HepG2 (cell line): Measurements from ENCODE around the gene HELZ2. TPM values are rescaled to one million over a fixed set of nuclear protein-coding genes. Genes with fewer than 3 reads are reported as not detected.

Source experiments
- CHCHD3 ChIP-seq: sonication (generic); formaldehyde crosslinking; IDR thresholded peaks from 2 replicates; pipeline ENCODE4 v1.8.0; 2022; ENCODE audit warnings: mild to moderate bottlenecking, missing genetic modification reagents, moderate library complexity
- CSRNP1 ChIP-seq: sonication (generic); formaldehyde crosslinking; IDR thresholded peaks from 2 replicates; pipeline ENCODE4 v1.8.1; 2023; ENCODE audit warnings: mild to moderate bottlenecking, missing genetic modification reagents
- KMT2A ChIP-seq: sonication (generic); formaldehyde crosslinking; IDR thresholded peaks from 2 replicates; pipeline ENCODE4 v1.4.0; 2020; ENCODE audit warnings: missing genetic modification reagents
- MTF1 ChIP-seq: sonication (generic); formaldehyde crosslinking; IDR thresholded peaks from 2 replicates; pipeline ENCODE4 v1.5.0; 2020; ENCODE audit warnings: missing genetic modification reagents
- NKX3-1 ChIP-seq: sonication (generic); formaldehyde crosslinking; IDR thresholded peaks from 2 replicates; pipeline ENCODE4 v1.5.0; 2020; ENCODE audit warnings: missing genetic modification reagents
- PHF8 ChIP-seq: sonication (generic); formaldehyde crosslinking; IDR thresholded peaks from 2 replicates; pipeline ENCODE4 v1.5.0; 2020; ENCODE audit warnings: missing genetic modification reagents
- TSC22D2 ChIP-seq: sonication (generic); formaldehyde crosslinking; IDR thresholded peaks from 2 replicates; pipeline ENCODE4 v1.5.1; 2020; ENCODE audit warnings: missing genetic modification reagents, mild to moderate bottlenecking, borderline replicate concordance
- ZNF275 ChIP-seq: sonication (generic); formaldehyde crosslinking; IDR thresholded peaks from 2 replicates; pipeline ENCODE4 v1.8.0; 2022; ENCODE audit warnings: missing genetic modification reagents, mild to moderate bottlenecking, inconsistent platforms, borderline replicate concordance
- ZNF501 ChIP-seq: sonication (generic); formaldehyde crosslinking; IDR thresholded peaks from 2 replicates; pipeline ENCODE4 v1.5.1; 2020; ENCODE audit warnings: mild to moderate bottlenecking, moderate library complexity, missing genetic modification reagents
- ZNF558 ChIP-seq: sonication (generic); formaldehyde crosslinking; IDR thresholded peaks from 2 replicates; pipeline ENCODE4 v1.9.0; 2022; ENCODE audit warnings: mild to moderate bottlenecking, missing genetic modification reagents, borderline replicate concordance
- polyA plus RNA-seq, 8 experiments: library from polyadenylated mRNA; depleted of rRNA in 3 of 8; stranded (reverse) in 7 of 8; unstranded in 1 of 8; fragments of >200 nt; fragmentation: Illumina TruSeq in 4 of 8; extraction: Trizol in 4 of 8; gene quantifications; 2 replicates each; pipeline versions ENCODE4 v1.2.1 to v1.2.3, GENCODE V29; 2011 to 2016; ENCODE audit warnings: low read depth in 4 of 8, missing spikeins in 1 of 8, mixed read lengths in 1 of 8; ENCODE audit not compliant: insufficient read depth in 1 of 8
- total RNA-seq, 5 experiments: library from RNA; depleted of rRNA; stranded (reverse); fragments of >200 nt; fragmentation: Illumina TruSeq; extraction: Trizol; gene quantifications; 2 replicates each; pipeline ENCODE4 v1.2.3, GENCODE V29; 2016; ENCODE audit warnings: low read depth in 1 of 5
- TF ChIP-seq, protein P1 (sequence below), 2 experiments: sonication (generic) in 1 of 2; formaldehyde crosslinking in 1 of 2; IDR thresholded peaks; 2 replicates each; pipeline versions ENCODE4 v1.6.1 to v1.9.0; 2014 to 2022; ENCODE audit warnings: antibody characterized with exemption in 1 of 2, borderline replicate concordance in 1 of 2, inconsistent platforms in 1 of 2, low read depth in 1 of 2, missing genetic modification reagents in 1 of 2
- TF ChIP-seq, protein P2 (sequence below): sonication (generic); formaldehyde crosslinking; conservative IDR thresholded peaks from 2 replicates; pipeline ENCODE4 v1.4.0; 2020; ENCODE audit warnings: missing genetic modification reagents
- TF ChIP-seq, protein P3 (sequence below): IDR thresholded peaks from 2 replicates; pipeline ENCODE4 v1.4.0; 2020; ENCODE audit warnings: mild to moderate bottlenecking, missing genetic modification reagents

Gene HELZ2
- total and polyA plus RNA-seq, 2 of the 13 experiments (the other 11 are each of a cell fraction or from before 2014, with no cell fraction given), result 9.6 to 10.1 TPM

DNA sequence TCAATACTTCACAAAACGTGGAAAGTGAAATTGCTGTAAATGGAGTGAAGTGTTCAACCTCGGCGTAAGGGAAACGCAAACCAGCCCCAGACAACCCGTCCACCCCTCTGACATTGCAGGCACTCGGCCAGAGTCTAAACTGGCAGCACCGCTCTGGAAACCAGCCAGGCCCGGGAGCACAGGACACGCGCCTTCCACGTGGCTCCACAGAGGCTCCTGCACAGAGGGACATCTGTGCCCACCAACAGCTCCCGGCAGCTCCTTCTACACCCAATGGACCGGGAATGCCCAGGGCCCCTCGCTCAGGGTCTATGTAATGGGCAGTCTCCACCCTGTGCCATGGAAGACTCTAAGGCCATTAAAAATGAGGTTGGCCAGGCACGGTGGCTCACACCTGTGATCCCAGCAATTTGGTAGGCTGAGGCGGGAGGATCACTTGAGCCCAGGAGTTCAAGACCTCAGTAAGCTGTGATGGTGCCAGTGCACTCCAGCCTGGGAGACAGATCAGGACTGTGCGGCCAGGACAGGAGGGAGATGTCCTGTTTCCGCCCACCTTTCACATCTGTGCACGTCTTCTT lies 3.4 kb upstream of the HELZ2 start (continued):
- TF ChIP-seq, protein P1, sequence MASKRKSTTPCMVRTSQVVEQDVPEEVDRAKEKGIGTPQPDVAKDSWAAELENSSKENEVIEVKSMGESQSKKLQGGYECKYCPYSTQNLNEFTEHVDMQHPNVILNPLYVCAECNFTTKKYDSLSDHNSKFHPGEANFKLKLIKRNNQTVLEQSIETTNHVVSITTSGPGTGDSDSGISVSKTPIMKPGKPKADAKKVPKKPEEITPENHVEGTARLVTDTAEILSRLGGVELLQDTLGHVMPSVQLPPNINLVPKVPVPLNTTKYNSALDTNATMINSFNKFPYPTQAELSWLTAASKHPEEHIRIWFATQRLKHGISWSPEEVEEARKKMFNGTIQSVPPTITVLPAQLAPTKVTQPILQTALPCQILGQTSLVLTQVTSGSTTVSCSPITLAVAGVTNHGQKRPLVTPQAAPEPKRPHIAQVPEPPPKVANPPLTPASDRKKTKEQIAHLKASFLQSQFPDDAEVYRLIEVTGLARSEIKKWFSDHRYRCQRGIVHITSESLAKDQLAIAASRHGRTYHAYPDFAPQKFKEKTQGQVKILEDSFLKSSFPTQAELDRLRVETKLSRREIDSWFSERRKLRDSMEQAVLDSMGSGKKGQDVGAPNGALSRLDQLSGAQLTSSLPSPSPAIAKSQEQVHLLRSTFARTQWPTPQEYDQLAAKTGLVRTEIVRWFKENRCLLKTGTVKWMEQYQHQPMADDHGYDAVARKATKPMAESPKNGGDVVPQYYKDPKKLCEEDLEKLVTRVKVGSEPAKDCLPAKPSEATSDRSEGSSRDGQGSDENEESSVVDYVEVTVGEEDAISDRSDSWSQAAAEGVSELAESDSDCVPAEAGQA (IDR thresholded peaks at IDR 0.05; ENCODE audit: low read depth), result no peak
- TF ChIP-seq, protein P1 (CRISPR knock-in tag; IDR thresholded peaks at IDR 0.05; ENCODE audit: borderline replicate concordance), result 0 out of 2 replicates have a peak, but pooled peaks have one; percentile 50
- TF ChIP-seq TSC22D2 (CRISPR knock-in tag) (0 out of 2 replicates have a peak, but pooled peaks have one; percentile 52), KMT2A (CRISPR knock-in tag) (no peak), NKX3-1 (CRISPR knock-in tag) (peak; percentile 48; the same call in 1 of the 2 replicates), MTF1 (no peak), CHCHD3 (CRISPR knock-in tag) (no peak), PHF8 (CRISPR knock-in tag) (no peak), ZNF275 (CRISPR knock-in tag) (0 out of 2 replicates have a peak, but pooled peaks have one; percentile 69), ZNF501 (CRISPR knock-in tag) (peak; percentile 81), CSRNP1 (CRISPR knock-in tag) (peak; percentile 53; the same call in 1 of the 2 replicates), ZNF558 (peak; percentile 51; the same call in 1 of the 2 replicates)
- TF ChIP-seq, protein P2, sequence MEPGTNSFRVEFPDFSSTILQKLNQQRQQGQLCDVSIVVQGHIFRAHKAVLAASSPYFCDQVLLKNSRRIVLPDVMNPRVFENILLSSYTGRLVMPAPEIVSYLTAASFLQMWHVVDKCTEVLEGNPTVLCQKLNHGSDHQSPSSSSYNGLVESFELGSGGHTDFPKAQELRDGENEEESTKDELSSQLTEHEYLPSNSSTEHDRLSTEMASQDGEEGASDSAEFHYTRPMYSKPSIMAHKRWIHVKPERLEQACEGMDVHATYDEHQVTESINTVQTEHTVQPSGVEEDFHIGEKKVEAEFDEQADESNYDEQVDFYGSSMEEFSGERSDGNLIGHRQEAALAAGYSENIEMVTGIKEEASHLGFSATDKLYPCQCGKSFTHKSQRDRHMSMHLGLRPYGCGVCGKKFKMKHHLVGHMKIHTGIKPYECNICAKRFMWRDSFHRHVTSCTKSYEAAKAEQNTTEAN (CRISPR knock-in tag), result 0 out of 2 replicates have a peak, but pooled peaks have one; percentile 67
- TF ChIP-seq, protein P3, sequence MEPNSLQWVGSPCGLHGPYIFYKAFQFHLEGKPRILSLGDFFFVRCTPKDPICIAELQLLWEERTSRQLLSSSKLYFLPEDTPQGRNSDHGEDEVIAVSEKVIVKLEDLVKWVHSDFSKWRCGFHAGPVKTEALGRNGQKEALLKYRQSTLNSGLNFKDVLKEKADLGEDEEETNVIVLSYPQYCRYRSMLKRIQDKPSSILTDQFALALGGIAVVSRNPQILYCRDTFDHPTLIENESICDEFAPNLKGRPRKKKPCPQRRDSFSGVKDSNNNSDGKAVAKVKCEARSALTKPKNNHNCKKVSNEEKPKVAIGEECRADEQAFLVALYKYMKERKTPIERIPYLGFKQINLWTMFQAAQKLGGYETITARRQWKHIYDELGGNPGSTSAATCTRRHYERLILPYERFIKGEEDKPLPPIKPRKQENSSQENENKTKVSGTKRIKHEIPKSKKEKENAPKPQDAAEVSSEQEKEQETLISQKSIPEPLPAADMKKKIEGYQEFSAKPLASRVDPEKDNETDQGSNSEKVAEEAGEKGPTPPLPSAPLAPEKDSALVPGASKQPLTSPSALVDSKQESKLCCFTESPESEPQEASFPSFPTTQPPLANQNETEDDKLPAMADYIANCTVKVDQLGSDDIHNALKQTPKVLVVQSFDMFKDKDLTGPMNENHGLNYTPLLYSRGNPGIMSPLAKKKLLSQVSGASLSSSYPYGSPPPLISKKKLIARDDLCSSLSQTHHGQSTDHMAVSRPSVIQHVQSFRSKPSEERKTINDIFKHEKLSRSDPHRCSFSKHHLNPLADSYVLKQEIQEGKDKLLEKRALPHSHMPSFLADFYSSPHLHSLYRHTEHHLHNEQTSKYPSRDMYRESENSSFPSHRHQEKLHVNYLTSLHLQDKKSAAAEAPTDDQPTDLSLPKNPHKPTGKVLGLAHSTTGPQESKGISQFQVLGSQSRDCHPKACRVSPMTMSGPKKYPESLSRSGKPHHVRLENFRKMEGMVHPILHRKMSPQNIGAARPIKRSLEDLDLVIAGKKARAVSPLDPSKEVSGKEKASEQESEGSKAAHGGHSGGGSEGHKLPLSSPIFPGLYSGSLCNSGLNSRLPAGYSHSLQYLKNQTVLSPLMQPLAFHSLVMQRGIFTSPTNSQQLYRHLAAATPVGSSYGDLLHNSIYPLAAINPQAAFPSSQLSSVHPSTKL (CRISPR knock-in tag), result peak; percentile 67
